Ovary (tissue), 9 donors: ENCODE data around the gene GDF2. TPM values are rescaled to one million over a fixed set of nuclear protein-coding genes. Genes with fewer than 3 reads are reported as not detected.

ENCODE experiments used
- DNase-seq, 5 donors: peaks; one replicate each; pipeline ENCODE4 v3.0.0-alpha.2; 2019 to 2020
- H3K27ac ChIP-seq, 2 donors: fragments of 200-600 bp; one replicate each; pipeline versions ENCODE4 v1.5.1 to v1.8.0; 2019 to 2022
- H3K27me3 ChIP-seq: fragments of 200-600 bp; one replicate; pipeline ENCODE4 v1.8.0; 2022
- H3K36me3 ChIP-seq: fragments of 200-600 bp; sonication (generic); one replicate; pipeline ENCODE4 v1.5.1; 2019
- H3K4me1 ChIP-seq: one replicate; pipeline ENCODE4 v1.8.1; 2013; ENCODE audit warnings: mild to moderate bottlenecking, moderate library complexity; ENCODE audit not compliant: insufficient read depth
- H3K4me3 ChIP-seq: fragments of 200-600 bp; sonication (generic); one replicate; pipeline ENCODE4 v1.5.1; 2017
- H3K9me3 ChIP-seq, 2 donors: fragments of 200-600 bp in 1 of 2; sonication (generic) in 1 of 2; one replicate each; pipeline versions ENCODE4 v1.5.1 to v1.8.1; 2013 to 2019; ENCODE audit warnings: mild to moderate bottlenecking in 1 of 2, moderate library complexity in 1 of 2
- CTCF ChIP-seq, 3 donors: fragments of 450-650 bp in 2 of 3; fragments of 200-600 bp in 1 of 3; IDR thresholded peaks; one replicate each; pipeline versions ENCODE4 v1.5.1 to v1.8.0; 2016 to 2022; ENCODE audit warnings: antibody characterized with exemption in 3 of 3, mild to moderate bottlenecking in 1 of 3
- EP300 ChIP-seq: sonication (generic); formaldehyde crosslinking; IDR thresholded peaks from one replicate; pipeline ENCODE4 v1.6.1; 2017; ENCODE audit warnings: antibody characterized with exemption
- POLR2A ChIP-seq: fragments of 450-650 bp; IDR thresholded peaks from one replicate; pipeline ENCODE4 v1.6.1; 2017; ENCODE audit warnings: antibody characterized with exemption, mild to moderate bottlenecking, moderate library complexity
- WGBS, 3 donors: extraction: QIAGEN DNeasy Blood & Tissue Kit in 1 of 3; methylation state at CpG; one replicate each; pipeline versions ENCODE4 v1.1.5 to v1.1.7; 2013 to 2017; 5-methylcytosine and 5-hydroxymethylcytosine counted together
- intact Hi-C, 4 donors: fragments of 100-400 bp; cut with DNase I; formaldehyde crosslinking; loops; one replicate each; pipeline versions ENCODE4 v1.11.0 to v1.15.1; 2022 to 2023
- polyA plus RNA-seq, 2 donors: library from polyadenylated mRNA; stranded (reverse); fragments of 200-250 nt in 1 of 2; fragments of 350-450 nt in 1 of 2; fragmentation: Illumina TruSeq in 1 of 2; extraction: RNeasy Lipid Tissue Mini Kit (QIAGEN cat#74804) in 1 of 2; gene quantifications; one replicate each; pipeline ENCODE4 v1.2.3, GENCODE V29; 2013 to 2014
- total RNA-seq, 7 donors: library from RNA; depleted of rRNA in 2 of 7; stranded (reverse); fragments of >200 nt in 2 of 7; fragmentation: NEBNext Ultra II Directional in 3 of 7; extraction: Animal tissue kit (Norgen Biotek cat#: 25700) in 3 of 7; gene quantifications; one replicate each; pipeline versions ENCODE4 v1.1.0 to v1.2.4, GENCODE V29; 2016 to 2023
- donor health status: DM: no; HTN: no; CAD: no; lungs with moderate emphysema.
- donor health status: DM: no; HTN: no; CAD: no.
- donor health status: Bipolar disorder and iron deficiency.
- donor health status: DM: yes; HTN: yes; CAD: no.
- donor health status: DM: no; HTN: no; CAD: no.
- donor health status: DM: yes; HTN: yes; CAD: no.

Gene GDF2
- total and polyA plus RNA-seq, 9 donors = not detected

- Histone ChIP-seq H3K9me3 (no peaks in the 10 kb centered on the region), H3K4me1 (no peaks in the 10 kb centered on the region), H3K27ac (no peak overlapping the region), H3K36me3 (no peaks in the 10 kb centered on the region), H3K27me3 (no peaks in the 10 kb centered on the region), H3K4me3 (no peak overlapping the region)
- intact Hi-C loops = no loop called here
- peak in 1 of 5 donors; percentile 1 for DNase-seq
- TF ChIP-seq CTCF (IDR thresholded peaks at IDR 0.05) = no peak
- TF ChIP-seq POLR2A = no peak
- no peak for TF ChIP-seq EP300
- WGBS, 3 donors = 84 to 85% (median 84%) methylated on average over 7 of the region's 7 CpGs
Observed at GRCh38 chr10:47370878-47371277, 48.6 kb downstream of the GDF2 start.

GRCh38 chr10:47371629-47372485 is 49.6 kb downstream of the GDF2 start:
- H3K27ac ChIP-seq = no peak overlapping the region
- peak in 1 of 5 donors; percentile 1 for DNase-seq
- intact Hi-C loops = no loop called here
- no peaks in the 10 kb centered on the region for H3K9me3 ChIP-seq
- H3K4me1 ChIP-seq = no peaks in the 10 kb centered on the region
- H3K36me3 ChIP-seq = no peaks in the 10 kb centered on the region
- 54 to 74% (median 62%) methylated on average over 7 of the region's 7 CpGs for WGBS, 3 donors
- no peaks in the 10 kb centered on the region for H3K27me3 ChIP-seq
- no peak overlapping the region for H3K4me3 ChIP-seq
- TF ChIP-seq EP300 = no peak
- no peak for TF ChIP-seq POLR2A
- no peak for TF ChIP-seq CTCF (IDR thresholded peaks at IDR 0.05)

- no peak for TF ChIP-seq POLR2A
- TF ChIP-seq CTCF (IDR thresholded peaks at IDR 0.05) = no peak
- no peak for TF ChIP-seq EP300
- WGBS, 3 donors = 84 to 92% (median 91%) methylated on average over 6 of the region's 6 CpGs
- H3K36me3 ChIP-seq = no peaks in the 10 kb centered on the region
- no peaks in the 10 kb centered on the region for H3K27me3 ChIP-seq
- no peaks in the 10 kb centered on the region for H3K4me1 ChIP-seq
- intact Hi-C loops = no loop called here
- peak in 1 of 5 donors; percentile 4 for DNase-seq
- H3K4me3 ChIP-seq = no peak overlapping the region
- no peaks in the 10 kb centered on the region for H3K9me3 ChIP-seq
- no peak overlapping the region for H3K27ac ChIP-seq
Observed at GRCh38 chr10:47372726-47373125, 50.5 kb downstream of the GDF2 start.

GRCh38 chr10:47374611-47375536 is 52.6 kb downstream of the GDF2 start:
- no peaks in the 10 kb centered on the region for H3K36me3 ChIP-seq
- no peaks in the 10 kb centered on the region for H3K4me1 ChIP-seq
- 15 to 21% (median 19%) methylated on average over 12 of the region's 12 CpGs for WGBS, 3 donors
- H3K9me3 ChIP-seq = no peaks in the 10 kb centered on the region
- H3K27ac ChIP-seq = no peak overlapping the region
- intact Hi-C loops = no loop called here
- TF ChIP-seq CTCF (IDR thresholded peaks at IDR 0.05) (no peak), EP300 (no peak), POLR2A (no peak)
- H3K4me3 ChIP-seq = no peak overlapping the region
- DNase-seq = peak in 1 of 5 donors; percentile 8
- H3K27me3 ChIP-seq = no peaks in the 10 kb centered on the region
